Activated naive CD8-positive, alpha-beta T cell treated with anti-CD3 and anti-CD28 coated beads, Interleukin-2, amount 50 U/mL, for 16 hours (primary cell): ENCODE measurements around the gene PLET1.

Source experiments
- DNase-seq: peaks from one replicate; pipeline ENCODE4 v3.0.0-alpha.2; 2020; ENCODE audit warnings: low read depth, low spot score

The PLET1 gene

GRCh38 chr11:112241486-112241885 is 19.2 kb downstream of the PLET1 start:
- DNase-seq: no peak

DNA sequence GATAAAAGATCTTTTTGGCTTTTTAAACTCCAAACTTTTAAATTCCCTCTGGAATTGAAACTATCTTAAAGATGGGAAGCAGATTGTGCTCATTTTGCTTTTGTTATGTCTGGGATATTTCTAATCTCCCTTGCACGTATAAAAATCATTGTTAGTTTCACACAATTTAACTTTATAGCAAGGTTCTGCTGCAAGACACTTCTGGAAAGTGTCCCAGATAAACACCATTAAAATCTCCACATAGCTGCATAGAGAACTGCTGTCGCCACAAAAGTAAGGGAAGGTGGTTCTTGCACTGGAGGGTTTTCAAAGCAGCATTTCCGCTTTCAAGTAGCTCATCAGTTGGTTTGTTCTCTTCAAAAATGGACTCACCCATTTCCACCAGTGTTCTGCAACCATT is 22.6 kb downstream of the PLET1 start:
- DNase-seq: no peak

DNA sequence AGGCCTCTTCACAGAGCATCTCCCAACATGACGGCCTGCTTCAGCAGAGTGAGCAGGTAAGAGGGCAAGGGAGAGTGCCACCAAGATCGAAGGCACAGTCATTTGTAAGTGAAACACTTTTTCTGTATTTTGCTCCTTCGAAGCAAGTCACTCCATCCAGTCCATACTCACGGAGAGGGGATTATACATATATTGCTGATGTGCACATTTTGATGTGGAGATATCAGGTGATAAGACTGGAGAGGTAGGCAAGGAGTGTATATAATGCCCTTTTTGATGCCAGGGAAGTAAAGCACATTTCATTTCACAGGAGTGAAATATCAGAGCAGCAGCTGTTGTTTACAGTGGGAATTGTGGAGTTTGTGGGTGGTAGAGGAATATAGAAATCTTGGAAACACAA is 23.2 kb downstream of the PLET1 start:
- no peak for DNase-seq

- no peak for DNase-seq
These were observed 24.8 kb downstream of the PLET1 start for GRCh38 chr11:112235750-112236390.

- DNase-seq: no peak
These were observed 28.7 kb downstream of the PLET1 start for GRCh38 chr11:112231952-112232351.

GRCh38 chr11:112229746-112230433 is 30.8 kb downstream of the PLET1 start:
- no peak for DNase-seq

DNA sequence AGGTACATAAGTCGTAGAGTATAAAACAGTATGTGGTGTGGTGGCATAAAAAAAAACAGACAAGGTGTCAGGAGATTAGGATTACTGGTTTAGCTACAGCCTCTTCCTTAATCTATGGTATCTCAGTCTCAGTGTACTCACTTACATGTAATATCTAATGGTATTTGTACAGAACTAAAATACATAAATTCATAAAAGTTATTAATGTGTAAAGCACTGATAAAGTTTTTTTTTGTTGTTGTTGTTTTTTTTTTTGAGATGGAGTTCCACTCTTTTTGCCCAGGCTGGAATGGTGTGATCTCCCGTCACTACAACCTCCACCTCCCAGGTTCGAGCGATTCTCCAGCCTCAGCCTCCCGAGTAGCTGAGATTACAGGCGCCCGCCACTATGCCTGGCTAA is 31.5 kb downstream of the PLET1 start:
- DNase-seq: no peak

DNA sequence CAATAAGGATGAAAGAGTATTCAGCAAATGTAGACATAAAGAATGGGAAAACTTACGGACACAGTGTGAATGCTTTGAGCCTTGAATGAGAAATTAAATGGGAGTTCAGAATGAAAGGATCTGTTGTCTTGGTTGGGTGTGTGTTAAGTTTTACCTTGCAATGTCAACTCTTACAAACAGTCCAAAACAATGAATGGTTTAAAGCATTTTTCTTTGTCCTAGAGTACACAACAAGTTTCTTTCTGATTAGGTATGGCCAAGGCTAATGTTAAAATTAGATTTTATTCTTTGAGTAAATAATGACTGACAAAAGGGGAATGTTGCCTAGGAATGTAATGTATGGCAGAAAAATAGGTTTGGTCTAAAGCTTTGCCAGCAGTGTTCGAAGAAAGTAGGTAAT is 32.0 kb downstream of the PLET1 start:
- DNase-seq: no peak

GRCh38 chr11:112227471-112227870 is 33.2 kb downstream of the PLET1 start:
- no peak for DNase-seq

GRCh38 chr11:112226831-112227401 is 33.7 kb downstream of the PLET1 start:
- DNase-seq: no peak

DNA sequence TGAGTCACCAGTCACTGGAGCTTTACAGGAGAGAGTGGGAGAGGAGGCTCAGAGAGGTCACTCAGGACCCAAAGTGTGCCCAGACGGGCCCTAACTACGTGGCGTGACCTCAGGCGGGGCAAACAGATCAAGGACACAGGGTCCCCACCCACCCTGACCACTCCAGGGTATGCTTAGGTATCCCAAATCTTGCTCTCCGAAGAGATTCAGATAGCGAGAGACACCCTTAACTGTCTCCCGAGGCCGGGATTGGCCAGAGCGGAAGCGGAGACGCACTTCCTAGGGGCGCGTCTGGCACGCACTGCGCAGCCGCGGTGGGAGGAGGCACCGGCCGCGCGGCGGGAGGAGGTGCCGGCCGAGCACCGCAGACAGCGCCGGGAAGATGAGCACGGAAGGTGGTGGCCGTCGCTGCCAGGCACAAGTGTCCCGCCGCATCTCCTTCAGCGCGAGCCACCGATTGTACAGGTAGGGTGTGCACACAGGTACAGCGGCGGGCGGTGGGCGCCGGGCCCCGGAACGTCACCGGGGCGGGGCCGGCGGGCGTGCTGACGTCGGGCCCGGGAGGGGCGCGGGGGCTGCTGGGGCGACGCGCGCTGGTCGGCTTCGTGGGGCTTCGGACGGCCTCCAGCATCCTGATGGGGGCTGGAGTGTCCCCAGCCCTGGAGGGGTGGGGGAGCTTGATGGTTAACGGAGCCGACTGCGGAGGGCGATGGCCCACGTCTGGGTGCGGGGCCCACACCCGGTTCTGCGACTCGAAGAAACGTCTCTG is 34.4 kb downstream of the PLET1 start, which contains the start of gene PTS:
Gene PTS (plus strand): TSS at position 367 of the 769 bp plus-strand sequence. CDS start 16 bp downstream, at position 383.
- peak; percentile 56 for DNase-seq

- DNase-seq: no peak
These were observed 35.0 kb downstream of the PLET1 start for GRCh38 chr11:112225753-112226061.

GRCh38 chr11:112223754-112224532 is 36.7 kb downstream of the PLET1 start:
- no peak for DNase-seq

- no peak for DNase-seq
These were observed 37.5 kb downstream of the PLET1 start for GRCh38 chr11:112223121-112223520.

DNA sequence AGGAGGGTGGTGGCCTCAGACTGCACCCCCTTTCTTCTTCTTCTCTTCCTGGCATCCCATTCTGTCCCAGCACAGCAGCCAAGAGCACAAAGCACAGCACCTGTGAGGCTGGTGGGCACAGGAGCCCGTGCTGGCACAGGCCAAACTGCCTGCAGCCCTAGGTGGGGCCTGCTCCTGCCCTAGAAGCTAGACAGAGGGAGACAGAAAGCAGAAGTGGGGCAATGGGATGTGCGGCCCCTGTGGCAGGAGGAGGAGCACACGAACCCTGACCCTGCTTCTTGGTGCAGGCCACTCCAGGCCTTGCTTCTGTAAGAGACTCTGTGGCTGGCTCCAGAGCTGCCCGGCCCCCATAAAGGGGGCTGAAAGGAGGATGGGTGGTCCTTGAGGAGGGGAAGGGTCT is 38.4 kb downstream of the PLET1 start:
- no peak for DNase-seq

DNA sequence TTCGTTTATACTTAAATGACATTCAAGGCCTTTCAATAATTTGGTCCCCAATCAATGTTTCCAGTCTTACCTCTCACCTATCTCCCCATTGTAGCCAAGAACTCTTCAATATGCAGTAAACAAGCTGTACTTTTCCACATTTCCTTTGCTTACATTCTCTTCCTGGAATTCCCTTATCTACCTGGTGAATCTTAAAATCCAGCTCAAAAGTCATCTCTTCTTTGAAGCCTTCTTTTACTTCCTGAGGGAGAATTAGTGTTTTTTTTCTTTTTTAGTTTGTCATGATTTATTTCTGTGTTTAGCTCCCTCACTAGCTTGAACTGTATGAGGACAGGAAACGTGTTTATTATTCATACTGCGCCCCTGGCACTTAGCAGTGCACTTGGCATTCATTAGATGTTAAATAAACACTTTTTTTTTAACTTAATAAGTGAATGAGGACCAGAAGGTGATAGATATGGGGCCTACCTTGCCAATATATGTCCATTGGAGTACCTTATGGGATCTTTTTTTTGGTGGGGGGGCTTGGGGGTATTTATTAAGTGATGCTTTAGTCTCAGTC is 39.3 kb downstream of the PLET1 start:
- DNase-seq: no peak

GRCh38 chr11:112219476-112220232 is 41.0 kb downstream of the PLET1 start:
- DNase-seq: no peak

DNA sequence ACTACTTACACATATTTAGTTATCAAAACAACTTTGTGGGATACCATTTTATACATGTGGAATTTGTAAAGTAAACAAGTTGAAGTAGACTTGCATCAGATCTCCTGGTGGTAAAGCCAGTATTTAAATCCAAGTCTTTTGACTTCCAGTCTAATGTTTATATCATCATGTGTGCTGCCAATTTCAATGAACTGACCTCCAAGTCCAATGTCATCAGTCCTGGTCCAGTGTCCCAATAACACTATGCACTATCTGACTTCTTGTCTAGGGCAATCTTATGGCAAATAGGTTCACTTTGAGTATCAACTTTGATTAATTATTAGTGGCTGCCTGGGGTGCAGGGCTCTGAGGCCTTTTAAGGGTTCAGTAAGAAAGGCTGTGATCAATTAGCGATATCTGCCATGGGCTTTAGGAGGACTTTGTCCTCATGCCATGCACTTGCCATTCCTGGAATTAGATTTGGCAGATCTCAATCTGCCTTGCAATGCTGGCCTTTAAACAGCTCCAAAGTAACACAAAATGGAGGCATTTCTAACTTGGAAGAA is 44.0 kb downstream of the PLET1 start:
- no peak for DNase-seq

GRCh38 chr11:112215621-112216020 is 45.0 kb downstream of the PLET1 start:
- no peak for DNase-seq

GRCh38 chr11:112213753-112214152 is 46.9 kb downstream of the PLET1 start:
- DNase-seq: no peak
